ENCODE measurements around the gene RPE.

DNA sequence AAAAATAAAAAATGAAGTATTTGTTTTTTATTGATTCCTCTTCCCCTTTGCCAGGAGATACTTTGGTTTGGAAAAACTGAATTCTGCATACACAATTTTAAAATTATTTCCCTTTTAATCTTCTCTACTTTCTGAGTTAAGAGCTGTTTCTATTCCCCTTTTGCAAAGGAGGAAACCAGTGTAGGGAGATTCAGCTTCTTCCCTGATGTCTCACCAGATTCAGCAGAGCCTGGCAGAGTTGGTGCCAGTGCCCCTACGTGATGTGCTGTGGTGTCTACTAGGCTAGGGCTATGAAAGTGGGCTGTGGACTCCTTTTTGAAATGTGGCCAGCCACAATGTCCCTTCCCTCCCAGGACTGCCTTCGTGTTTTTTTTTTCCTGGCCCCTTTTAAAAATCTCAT is 2.4 kb downstream of the RPE start:
- TF ChIP-seq, protein P1, sequence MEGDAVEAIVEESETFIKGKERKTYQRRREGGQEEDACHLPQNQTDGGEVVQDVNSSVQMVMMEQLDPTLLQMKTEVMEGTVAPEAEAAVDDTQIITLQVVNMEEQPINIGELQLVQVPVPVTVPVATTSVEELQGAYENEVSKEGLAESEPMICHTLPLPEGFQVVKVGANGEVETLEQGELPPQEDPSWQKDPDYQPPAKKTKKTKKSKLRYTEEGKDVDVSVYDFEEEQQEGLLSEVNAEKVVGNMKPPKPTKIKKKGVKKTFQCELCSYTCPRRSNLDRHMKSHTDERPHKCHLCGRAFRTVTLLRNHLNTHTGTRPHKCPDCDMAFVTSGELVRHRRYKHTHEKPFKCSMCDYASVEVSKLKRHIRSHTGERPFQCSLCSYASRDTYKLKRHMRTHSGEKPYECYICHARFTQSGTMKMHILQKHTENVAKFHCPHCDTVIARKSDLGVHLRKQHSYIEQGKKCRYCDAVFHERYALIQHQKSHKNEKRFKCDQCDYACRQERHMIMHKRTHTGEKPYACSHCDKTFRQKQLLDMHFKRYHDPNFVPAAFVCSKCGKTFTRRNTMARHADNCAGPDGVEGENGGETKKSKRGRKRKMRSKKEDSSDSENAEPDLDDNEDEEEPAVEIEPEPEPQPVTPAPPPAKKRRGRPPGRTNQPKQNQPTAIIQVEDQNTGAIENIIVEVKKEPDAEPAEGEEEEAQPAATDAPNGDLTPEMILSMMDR (IDR thresholded peaks at IDR 0.05; ENCODE audit: low read length) = no peak
- no peak for TF ChIP-seq EZH2 (IDR thresholded peaks at IDR 0.05; ENCODE audit: borderline replicate concordance, low read length)

Measured in OCI-LY1 (cell line).